ENCODE data around the gene HOXA13.
A peak's percentile ranks its signal among the peaks of the same experiment; 100 is the strongest.

Gene HOXA13

DNA sequence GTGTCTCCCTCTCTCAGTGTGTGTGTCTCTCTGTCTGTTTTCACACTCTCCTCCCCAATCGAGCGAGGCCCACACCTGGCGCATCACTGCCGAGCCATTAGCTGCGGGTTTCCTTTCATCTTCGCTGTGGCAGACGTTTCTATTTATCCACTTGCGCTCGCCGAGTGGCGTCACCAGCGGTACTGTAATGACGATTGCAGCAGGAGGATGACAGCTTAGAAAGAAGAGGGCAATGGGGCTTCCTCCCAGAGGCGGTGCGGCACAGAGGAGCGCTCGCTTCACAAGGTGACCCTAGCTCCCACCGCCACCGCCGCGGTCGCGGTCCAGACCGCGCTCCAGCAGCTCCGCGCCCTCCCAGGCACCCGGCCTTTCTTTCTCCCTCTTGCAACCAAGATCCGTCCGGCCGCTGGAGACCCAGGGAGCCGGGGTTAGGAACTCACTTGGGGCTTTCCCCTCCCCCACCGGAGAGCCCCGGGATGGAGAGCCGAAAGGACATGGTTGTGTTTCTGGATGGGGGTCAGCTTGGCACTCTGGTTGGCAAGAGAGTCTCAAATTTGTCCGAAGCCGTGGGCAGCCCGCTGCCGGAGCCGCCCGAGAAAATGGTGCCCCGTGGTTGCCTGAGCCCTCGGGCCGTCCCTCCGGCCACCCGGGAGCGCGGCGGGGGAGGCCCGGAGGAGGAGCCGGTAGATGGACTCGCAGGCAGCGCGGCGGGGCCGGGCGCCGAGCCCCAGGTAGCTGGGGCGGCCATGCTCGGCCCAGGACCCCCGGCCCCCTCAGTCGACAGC lies 42.9 kb upstream of the HOXA13 start, which contains the start of gene EVX1:
EVX1 (plus strand) TSS at position 248 of the 785 bp plus-strand sequence; CDS start at position 477, 229 bp downstream.
- Histone ChIP-seq H3K9ac (ENCODE audit: low read depth, low read length) (no peak within 1 kb of the TSS), H3K4me1 (ENCODE audit: control insufficient read depth, insufficient read depth, low read length) (peaks cover 7% of the 10 kb centered on the region), H3K36me3 (ENCODE audit: control insufficient read depth, insufficient read depth, low read length) (no peaks in the 10 kb centered on the region), H3K9me3 (ENCODE audit: control insufficient read depth, insufficient read depth, low read length) (no peaks in the 10 kb centered on the region), H3K4me3 (ENCODE audit: low read depth, low read length) (peak within 1 kb of the TSS; percentile 33), H3K27me3 (ENCODE audit: control insufficient read depth, insufficient read depth, low read length) (peaks cover 98% of the 10 kb centered on the region)

DNA sequence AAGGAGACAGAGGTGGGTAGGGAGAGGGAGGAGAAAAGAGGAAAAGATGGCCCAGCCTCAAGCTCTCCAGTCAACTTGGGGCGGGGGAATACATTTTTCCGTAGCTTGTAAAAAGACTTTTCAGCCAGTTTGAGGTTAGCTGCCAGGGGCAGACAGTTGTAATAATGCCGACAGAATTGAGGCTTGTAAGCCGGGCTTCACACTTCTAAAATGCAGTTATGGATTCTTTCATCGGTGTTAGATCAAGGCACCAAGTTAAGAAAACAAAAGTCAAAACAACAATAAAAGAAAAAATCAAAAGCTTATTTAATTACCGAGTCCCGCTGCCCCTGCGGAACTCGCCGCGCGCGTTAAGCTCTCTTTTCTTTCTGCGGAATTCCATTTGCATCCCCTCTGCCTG lies 42.3 kb upstream of the HOXA13 start:
- no peak overlapping the region for H3K9ac ChIP-seq (ENCODE audit: low read depth, low read length)
- peak overlapping the region; percentile 33 for H3K4me3 ChIP-seq (ENCODE audit: low read depth, low read length)
- H3K27me3 ChIP-seq (ENCODE audit: control insufficient read depth, insufficient read depth, low read length): peaks cover 98% of the 10 kb centered on the region
- H3K36me3 ChIP-seq (ENCODE audit: control insufficient read depth, insufficient read depth, low read length): no peaks in the 10 kb centered on the region
- H3K4me1 ChIP-seq (ENCODE audit: control insufficient read depth, insufficient read depth, low read length): peaks cover 7% of the 10 kb centered on the region
- H3K9me3 ChIP-seq (ENCODE audit: control insufficient read depth, insufficient read depth, low read length): no peaks in the 10 kb centered on the region

DNA sequence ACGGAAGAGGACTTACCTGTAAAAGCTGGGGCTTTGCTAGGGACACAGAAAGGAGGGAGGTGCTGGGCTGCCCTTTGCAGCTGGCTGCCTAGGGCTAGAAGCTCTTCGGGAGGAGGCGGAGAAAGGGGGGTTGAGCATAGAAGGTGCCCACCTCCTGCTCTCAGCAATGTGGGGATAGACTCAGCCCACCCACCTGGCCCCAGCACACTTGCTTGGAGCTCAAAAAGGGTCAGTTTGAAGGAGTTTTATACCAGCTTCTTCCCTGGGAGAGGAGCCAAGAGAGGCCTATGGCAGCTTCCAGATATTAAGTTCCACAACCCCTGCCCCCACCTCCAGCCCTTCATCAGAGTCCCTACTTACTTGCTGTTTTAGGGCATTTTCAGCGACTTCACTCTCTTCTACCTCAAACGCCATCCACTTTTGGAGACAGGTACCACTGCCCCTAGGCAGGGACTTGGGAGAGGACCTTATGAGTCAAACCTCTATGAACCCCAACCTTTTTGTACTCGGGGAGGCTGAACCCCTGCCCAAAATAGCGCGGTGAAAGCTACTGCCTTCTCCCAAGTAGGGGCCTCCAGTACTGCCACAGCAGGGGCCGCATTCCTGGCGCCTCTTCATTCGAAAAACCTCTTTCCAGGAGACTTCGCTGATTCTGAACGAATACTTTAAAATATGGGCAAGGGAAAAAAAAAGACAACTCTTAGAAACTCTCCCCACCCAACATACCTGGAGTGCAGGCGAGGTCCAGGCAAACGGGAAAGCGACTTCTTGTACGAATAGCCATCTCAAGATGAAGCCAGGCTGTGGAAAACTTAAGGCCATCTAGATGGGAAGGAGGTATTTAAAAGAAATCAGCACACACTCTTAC lies 41.5 kb upstream of the HOXA13 start:
- Histone ChIP-seq H3K36me3 (ENCODE audit: control insufficient read depth, insufficient read depth, low read length) (no peaks in the 10 kb centered on the region), H3K4me3 (ENCODE audit: low read depth, low read length) (peak overlapping the region; percentile 30), H3K9me3 (ENCODE audit: control insufficient read depth, insufficient read depth, low read length) (no peaks in the 10 kb centered on the region), H3K9ac (ENCODE audit: low read depth, low read length) (no peak overlapping the region), H3K27me3 (ENCODE audit: control insufficient read depth, insufficient read depth, low read length) (peaks cover 98% of the 10 kb centered on the region), H3K4me1 (ENCODE audit: control insufficient read depth, insufficient read depth, low read length) (peaks cover 7% of the 10 kb centered on the region)

DNA sequence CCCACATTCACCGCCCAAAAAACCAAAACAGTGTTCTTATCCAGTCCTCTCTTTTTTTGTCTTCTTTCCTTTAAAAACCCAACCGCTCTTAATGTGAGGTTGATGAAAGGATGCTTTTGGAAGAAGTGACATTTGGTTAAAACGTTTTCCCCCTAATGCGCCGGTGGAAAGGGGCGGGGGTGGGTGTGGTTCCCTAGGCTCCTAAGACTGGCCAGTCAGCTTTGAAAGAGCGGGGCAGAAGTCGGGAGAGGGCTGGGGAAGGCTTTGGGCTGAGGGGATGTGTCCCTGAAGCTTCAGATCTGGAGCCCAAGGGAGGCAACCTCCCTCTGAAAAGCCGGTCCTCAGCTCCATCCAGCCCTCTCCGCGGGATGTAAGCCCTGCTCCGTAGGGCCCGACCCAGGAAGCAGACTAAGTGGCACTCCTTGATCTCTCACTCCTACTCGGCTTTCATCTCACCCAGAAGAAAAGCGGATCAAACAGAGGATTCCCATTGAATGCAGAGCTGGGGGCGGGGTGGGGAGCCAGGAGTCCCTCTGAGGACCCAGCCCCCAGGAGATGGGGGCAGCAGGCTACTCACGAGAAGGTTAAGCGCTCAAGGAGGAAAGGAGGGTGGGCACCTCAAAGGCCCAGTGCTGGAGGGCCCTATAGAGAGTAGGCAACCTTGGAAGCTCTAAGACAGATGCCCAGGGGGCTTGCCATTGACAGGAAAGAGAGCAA lies 40.3 kb upstream of the HOXA13 start:
- Histone ChIP-seq H3K4me1 (ENCODE audit: control insufficient read depth, insufficient read depth, low read length) (peaks cover 7% of the 10 kb centered on the region), H3K36me3 (ENCODE audit: control insufficient read depth, insufficient read depth, low read length) (no peaks in the 10 kb centered on the region), H3K9me3 (ENCODE audit: control insufficient read depth, insufficient read depth, low read length) (no peaks in the 10 kb centered on the region), H3K9ac (ENCODE audit: low read depth, low read length) (no peak overlapping the region), H3K4me3 (ENCODE audit: low read depth, low read length) (peak overlapping the region; percentile 23), H3K27me3 (ENCODE audit: control insufficient read depth, insufficient read depth, low read length) (peaks cover 98% of the 10 kb centered on the region)

DNA sequence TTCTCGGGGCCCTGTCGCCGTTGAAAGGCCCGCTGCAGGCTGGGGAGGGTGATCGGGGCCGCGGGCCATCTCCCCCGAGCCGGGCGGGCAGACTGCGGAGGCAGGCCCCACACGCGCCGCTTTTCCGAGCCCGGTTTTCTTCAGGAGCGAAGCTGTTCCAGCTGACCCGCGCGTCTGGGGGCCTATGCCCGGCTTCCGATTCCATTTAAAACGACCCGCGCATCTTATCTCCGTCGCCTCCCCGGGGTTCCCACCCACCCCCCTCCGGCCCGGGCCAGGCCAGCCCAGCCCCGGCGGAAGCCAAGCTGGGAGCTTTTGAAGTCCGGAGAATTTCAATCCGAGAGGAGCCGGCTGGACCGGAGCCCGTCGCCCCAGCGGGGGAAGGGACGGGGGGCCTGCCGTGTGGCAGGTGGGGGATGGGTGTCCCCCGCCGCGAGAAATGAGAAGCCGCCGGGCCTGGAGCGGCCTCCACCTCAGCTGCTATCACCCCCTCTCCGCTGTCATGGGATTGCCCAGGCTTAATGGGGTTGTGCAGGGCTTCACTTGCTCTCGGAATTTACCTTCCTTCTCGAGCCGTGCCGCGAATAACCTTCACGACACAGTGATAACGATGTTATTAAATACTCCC lies 39.6 kb upstream of the HOXA13 start:
- H3K27me3 ChIP-seq (ENCODE audit: control insufficient read depth, insufficient read depth, low read length): peaks cover 98% of the 10 kb centered on the region
- peak overlapping the region; percentile 26 for H3K4me3 ChIP-seq (ENCODE audit: low read depth, low read length)
- no peak overlapping the region for H3K9ac ChIP-seq (ENCODE audit: low read depth, low read length)

DNA sequence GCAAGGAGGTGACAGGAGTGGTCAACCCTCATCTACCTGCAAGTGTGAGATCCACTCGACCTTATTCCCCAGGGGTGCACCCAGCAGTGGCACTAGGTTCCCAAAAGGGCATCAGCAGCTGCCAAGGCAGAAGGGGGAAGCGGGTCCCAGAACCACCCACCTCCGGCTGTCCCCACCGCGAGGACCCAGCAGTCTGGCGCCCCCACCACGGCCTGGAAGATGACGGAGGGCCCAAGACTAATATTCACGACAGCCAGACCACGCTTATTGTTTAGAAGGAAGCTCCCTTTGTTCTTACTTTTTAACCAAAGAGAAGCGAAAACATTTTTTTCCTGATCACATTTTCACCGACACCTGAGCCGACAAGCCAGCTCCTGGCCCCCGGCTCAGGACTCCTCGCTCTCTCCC lies 39.1 kb upstream of the HOXA13 start:
- H3K36me3 ChIP-seq (ENCODE audit: control insufficient read depth, insufficient read depth, low read length): no peaks in the 10 kb centered on the region
- peaks cover 98% of the 10 kb centered on the region for H3K27me3 ChIP-seq (ENCODE audit: control insufficient read depth, insufficient read depth, low read length)
- H3K9me3 ChIP-seq (ENCODE audit: control insufficient read depth, insufficient read depth, low read length): no peaks in the 10 kb centered on the region
- peak overlapping the region; percentile 26 for H3K4me3 ChIP-seq (ENCODE audit: low read depth, low read length)
- no peak overlapping the region for H3K9ac ChIP-seq (ENCODE audit: low read depth, low read length)
- H3K4me1 ChIP-seq (ENCODE audit: control insufficient read depth, insufficient read depth, low read length): peaks cover 7% of the 10 kb centered on the region

More for the DNA sequence above, 39.6 kb upstream of the HOXA13 start:
- Histone ChIP-seq H3K9me3 (ENCODE audit: control insufficient read depth, insufficient read depth, low read length) (no peaks in the 10 kb centered on the region), H3K36me3 (ENCODE audit: control insufficient read depth, insufficient read depth, low read length) (no peaks in the 10 kb centered on the region), H3K4me1 (ENCODE audit: control insufficient read depth, insufficient read depth, low read length) (peaks cover 7% of the 10 kb centered on the region)

DNA sequence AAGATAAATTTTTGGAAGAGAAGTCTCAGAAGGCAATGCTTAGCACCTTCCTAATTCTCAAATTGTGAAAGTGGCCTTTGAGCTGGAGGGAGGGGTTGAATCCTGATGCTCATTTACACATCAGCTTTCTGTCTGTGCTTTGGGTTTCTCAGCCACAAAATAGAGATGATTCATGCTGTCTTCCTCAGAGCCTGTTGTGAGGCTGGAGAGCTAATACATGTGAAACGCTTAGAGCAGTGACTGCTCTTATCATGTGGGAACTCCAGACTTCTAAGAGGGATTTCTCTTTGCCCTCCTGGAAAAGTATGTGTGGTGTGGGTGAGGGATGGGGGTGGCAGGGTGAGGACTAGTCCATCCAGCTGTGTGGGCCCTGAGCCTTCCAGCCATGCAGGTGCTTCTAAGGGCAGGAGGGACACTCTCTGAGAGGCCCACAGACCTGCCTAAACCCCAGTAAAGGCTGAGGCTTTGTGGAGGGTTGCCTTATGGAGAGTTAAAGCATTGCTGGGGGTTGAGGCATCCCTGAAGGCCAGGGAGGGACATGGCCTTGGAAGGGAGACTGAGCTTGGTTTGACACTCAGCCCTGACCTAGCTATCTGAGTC lies 37.9 kb upstream of the HOXA13 start:
- Histone ChIP-seq H3K36me3 (ENCODE audit: control insufficient read depth, insufficient read depth, low read length) (no peaks in the 10 kb centered on the region), H3K9me3 (ENCODE audit: control insufficient read depth, insufficient read depth, low read length) (no peaks in the 10 kb centered on the region), H3K27me3 (ENCODE audit: control insufficient read depth, insufficient read depth, low read length) (peaks cover 98% of the 10 kb centered on the region), H3K4me3 (ENCODE audit: low read depth, low read length) (peak overlapping the region; percentile 33), H3K4me1 (ENCODE audit: control insufficient read depth, insufficient read depth, low read length) (peaks cover 5% of the 10 kb centered on the region), H3K9ac (ENCODE audit: low read depth, low read length) (no peak overlapping the region)

DNA sequence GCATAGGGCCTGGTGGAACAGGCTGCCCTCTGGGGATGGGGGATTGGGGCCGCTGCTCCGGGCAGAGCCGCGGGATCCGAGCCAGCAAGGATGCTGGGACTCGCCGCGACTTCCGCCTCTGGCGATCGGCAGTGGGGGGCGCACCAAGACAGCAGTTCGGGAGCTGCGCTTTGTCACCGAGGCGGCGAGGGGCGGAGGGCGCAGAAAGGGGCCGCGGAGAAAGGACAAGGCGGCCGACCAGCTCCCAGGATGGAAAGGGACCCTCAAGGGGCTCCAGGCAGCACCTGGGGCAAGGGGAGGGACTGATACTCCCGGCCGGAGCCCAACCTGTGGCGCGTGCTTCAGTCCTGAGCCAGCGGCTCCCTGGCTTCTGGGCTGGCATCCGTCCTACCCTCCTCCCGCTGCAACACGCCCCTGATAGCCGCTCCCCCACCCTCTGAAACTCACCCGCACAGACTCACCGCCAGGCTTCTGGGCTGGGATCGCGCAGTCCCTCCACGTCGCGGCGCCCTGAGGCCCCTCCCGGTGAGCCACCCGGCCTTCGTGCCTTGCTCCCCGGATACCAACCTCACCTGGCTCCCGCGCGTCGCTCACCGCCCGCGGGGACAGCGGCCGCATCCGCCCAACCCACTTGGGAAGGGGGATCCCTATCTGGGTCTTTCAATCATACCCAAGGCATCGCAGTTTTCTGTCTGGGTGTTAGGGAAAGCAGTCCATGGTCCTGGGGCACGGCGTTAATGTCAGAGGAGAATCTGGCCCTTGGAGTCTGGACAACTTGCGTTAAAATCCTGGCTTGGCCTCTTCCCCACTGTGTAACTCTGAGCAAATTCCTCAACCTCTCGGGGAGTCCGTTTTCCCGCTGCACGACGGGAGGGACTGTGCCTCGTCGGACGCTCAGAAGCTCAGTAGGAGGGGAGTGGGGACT lies 35.8 kb upstream of the HOXA13 start:
- peak overlapping the region; percentile 63 for H3K4me3 ChIP-seq (ENCODE audit: low read depth, low read length)
- H3K36me3 ChIP-seq (ENCODE audit: control insufficient read depth, insufficient read depth, low read length): no peaks in the 10 kb centered on the region
- H3K9me3 ChIP-seq (ENCODE audit: control insufficient read depth, insufficient read depth, low read length): no peaks in the 10 kb centered on the region
- peaks cover 87% of the 10 kb centered on the region for H3K27me3 ChIP-seq (ENCODE audit: control insufficient read depth, insufficient read depth, low read length)
- no peak overlapping the region for H3K9ac ChIP-seq (ENCODE audit: low read depth, low read length)
- H3K4me1 ChIP-seq (ENCODE audit: control insufficient read depth, insufficient read depth, low read length): peaks cover 2% of the 10 kb centered on the region

DNA sequence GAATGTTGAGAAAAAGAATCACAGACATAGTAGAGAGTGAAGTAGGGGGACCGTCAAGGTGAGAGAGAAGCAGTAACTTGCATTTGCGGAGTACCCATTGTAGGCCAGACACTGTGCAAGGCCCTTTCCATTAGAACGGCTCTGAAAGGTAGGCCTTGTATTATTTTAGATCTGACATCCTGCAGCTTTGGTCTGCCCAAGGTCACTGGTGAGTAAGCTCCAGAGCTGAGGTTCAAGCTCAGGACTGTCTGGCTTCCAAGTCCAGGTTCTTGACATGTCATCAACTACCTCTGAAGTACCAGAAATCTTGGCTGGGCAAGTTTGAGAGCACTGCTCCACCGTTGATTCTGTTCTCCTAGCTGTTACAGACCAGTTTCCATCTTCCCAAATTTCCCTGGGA lies 29.6 kb upstream of the HOXA13 start:
- H3K4me3 ChIP-seq (ENCODE audit: low read depth, low read length): no peak overlapping the region
- no peak overlapping the region for H3K9ac ChIP-seq (ENCODE audit: low read depth, low read length)
- no peaks in the 10 kb centered on the region for H3K4me1 ChIP-seq (ENCODE audit: control insufficient read depth, insufficient read depth, low read length)
- H3K9me3 ChIP-seq (ENCODE audit: control insufficient read depth, insufficient read depth, low read length): no peaks in the 10 kb centered on the region
- H3K27me3 ChIP-seq (ENCODE audit: control insufficient read depth, insufficient read depth, low read length): peaks cover 89% of the 10 kb centered on the region
- no peaks in the 10 kb centered on the region for H3K36me3 ChIP-seq (ENCODE audit: control insufficient read depth, insufficient read depth, low read length)
